Endothelial cell of umbilical vein (primary cell): ENCODE data around the gene OLIG1. TPM values are rescaled to one million over a fixed set of nuclear protein-coding genes. Genes with fewer than 3 reads are reported as not detected.

ENCODE experiments used
- BruUV-seq: library from RNA; stranded (reverse); fragments of 400-500 nt; replicated peaks from 2 replicates; lab custom pipeline; 2021; lab: Mats Ljungman, UMichigan
- CTCF ChIA-PET: fragments of 300-600, 350-600 bp; sonication (Branson Sonifier 250); formaldehyde crosslinking; loops from one replicate; lab custom pipeline; 2021; ENCODE audit warnings: antibody characterized with exemption, inconsistent platforms; lab: Charles Lee
- POLR2A ChIA-PET: fragments of 300-600, 350-600 bp; sonication (Branson Sonifier 250); formaldehyde crosslinking; loops from one replicate; lab custom pipeline; 2021; ENCODE audit warnings: antibody characterized with exemption, inconsistent platforms; lab: Charles Lee
- DNase-seq: peaks from one replicate; pipeline ENCODE4 v3.0.0-alpha.2; 2011; ENCODE audit warnings: low read depth, low spot score
- FAIRE-seq: peaks from 2 replicates; lab custom pipeline; 2011; peaks lifted over from hg19 to GRCh38; lab: Jason Lieb, UNC
- H2AFZ ChIP-seq: 2 replicates; pipeline ENCODE4 v1.6.0; 2012; ENCODE audit warnings: low read depth, low read length, control low read depth, inconsistent platforms
- H3K27ac ChIP-seq: 2 replicates; pipeline ENCODE4 v1.5.1; 2011; ENCODE audit warnings: low read depth, mild to moderate bottlenecking, control low read depth, low read length, moderate library complexity; ENCODE audit not compliant: insufficient read depth
- H3K27me3 ChIP-seq, 2 experiments: 2 replicates each; pipeline versions ENCODE4 v1.6.0 to v1.6.1; 2011; ENCODE audit warnings: low read length in 2 of 2, mixed read lengths in 1 of 2; ENCODE audit not compliant: control insufficient read depth in 2 of 2, insufficient read depth in 2 of 2
- H3K36me3 ChIP-seq, 2 experiments: 2 replicates in 1 of 2; 3 replicates in 1 of 2; pipeline ENCODE4 v1.5.1; 2011; ENCODE audit warnings: low read length in 2 of 2, mild to moderate bottlenecking in 1 of 2, moderate library complexity in 1 of 2; ENCODE audit not compliant: control insufficient read depth in 2 of 2, insufficient read depth in 2 of 2; ENCODE audit errors: extremely low read depth in 1 of 2
- H3K4me1 ChIP-seq: 3 replicates; pipeline ENCODE4 v1.5.1; 2011; ENCODE audit warnings: mild to moderate bottlenecking, low read length; ENCODE audit not compliant: control insufficient read depth, insufficient read depth; ENCODE audit errors: extremely low read depth
- H3K4me2 ChIP-seq: 2 replicates; pipeline ENCODE4 v1.6.1; 2011; ENCODE audit warnings: low read length, control low read depth, mixed read lengths; ENCODE audit not compliant: insufficient read depth
- H3K4me3 ChIP-seq, 3 experiments: fragments of 200-600 bp in 1 of 3; sonication (generic), shearing (Covaris generic) in 1 of 3; replicated peaks in 1 of 3; 2 replicates each; pipeline ENCODE4 v1.5.1; 2011 to 2016; ENCODE audit warnings: control low read depth in 3 of 3, low read length in 3 of 3, mild to moderate bottlenecking in 2 of 3, inconsistent platforms in 1 of 3, low read depth in 1 of 3, moderate library complexity in 1 of 3; ENCODE audit not compliant: insufficient read depth in 1 of 3
- H3K79me2 ChIP-seq: 2 replicates; pipeline ENCODE4 v1.6.0; 2012; ENCODE audit warnings: low read length, inconsistent platforms; ENCODE audit not compliant: control insufficient read depth, insufficient read depth
- H3K9ac ChIP-seq: replicated peaks from 2 replicates; pipeline ENCODE3; 2011; ENCODE audit warnings: low read length, control low read depth; ENCODE audit not compliant: insufficient read depth; ENCODE audit errors: extremely low read depth
- H3K9me1 ChIP-seq: replicated peaks from 3 replicates; pipeline ENCODE4 v1.6.0; 2011; ENCODE audit warnings: mild to moderate bottlenecking, low read length; ENCODE audit not compliant: control insufficient read depth, insufficient read depth; ENCODE audit errors: extremely low read depth
- H3K9me3 ChIP-seq: replicated peaks from 2 replicates; pipeline ENCODE4 v1.5.1; 2012; ENCODE audit warnings: low read length, inconsistent platforms; ENCODE audit not compliant: control insufficient read depth, insufficient read depth
- H4K20me1 ChIP-seq: replicated peaks from 2 replicates; pipeline ENCODE3; 2011; ENCODE audit warnings: mild to moderate bottlenecking, low read length; ENCODE audit not compliant: control insufficient read depth, insufficient read depth; ENCODE audit errors: extremely low read depth
- EZH2 ChIP-seq: IDR thresholded peaks from 2 replicates; pipeline ENCODE4 v1.6.1; 2012; ENCODE audit warnings: borderline replicate concordance, low read depth, mild to moderate bottlenecking, moderate library complexity, low read length, inconsistent platforms; ENCODE audit not compliant: severe bottlenecking
- FOS ChIP-seq: IDR thresholded peaks from 2 replicates; pipeline ENCODE4 v1.6.1; 2011; ENCODE audit warnings: mild to moderate bottlenecking, low read length, moderate library complexity, borderline replicate concordance; ENCODE audit not compliant: insufficient read depth
- GATA2 ChIP-seq: IDR thresholded peaks from 2 replicates; pipeline ENCODE4 v1.7.0; 2011; ENCODE audit warnings: low read depth, mild to moderate bottlenecking, moderate library complexity, mixed read lengths, low read length; ENCODE audit not compliant: insufficient read length, insufficient read depth
- JUN ChIP-seq: IDR thresholded peaks from 2 replicates; pipeline ENCODE4 v1.6.1; 2011; ENCODE audit warnings: borderline replicate concordance, low read depth; ENCODE audit not compliant: insufficient read length, insufficient read depth
- MYC ChIP-seq: IDR thresholded peaks from one replicate; pipeline ENCODE4 v1.6.1; 2011; ENCODE audit warnings: mild to moderate bottlenecking, low read depth, low read length
- POLR2A ChIP-seq: IDR thresholded peaks from 2 replicates; pipeline ENCODE4 v1.6.1; 2012; ENCODE audit warnings: low read depth, mild to moderate bottlenecking, control low read depth, low read length
- POLR2AphosphoS5 ChIP-seq: IDR thresholded peaks from 2 replicates; pipeline ENCODE4 v1.6.1; 2012; ENCODE audit warnings: low read depth, mild to moderate bottlenecking, control low read depth, low read length, moderate library complexity; ENCODE audit not compliant: insufficient read depth
- dilution Hi-C: fragments of 300-500 bp; cut with MboI; formaldehyde crosslinking; loops from one replicate; pipeline ENCODE4 v1.15.0; 2019; ENCODE audit warnings: low sequenced_read_pairs; ENCODE audit not compliant: extremely low pct_ligation_motif_present
- intact Hi-C: fragments of 100-400 bp; cut with micrococcal nuclease; formaldehyde crosslinking; loops from one replicate; pipeline ENCODE4 v1.10.0; 2022
- polyA plus RNA-seq, 4 experiments: library from polyadenylated mRNA; depleted of rRNA in 3 of 4; stranded (reverse) in 3 of 4; unstranded in 1 of 4; fragments of >200 nt; gene quantifications; 2 replicates each; pipeline versions ENCODE4 v1.2.1 to v1.2.3, GENCODE V29; 2011 to 2012; ENCODE audit warnings: missing spikeins in 1 of 4
- total RNA-seq: library from RNA; stranded (reverse); gene quantifications from 2 replicates; pipeline ENCODE4 v1.2.3, GENCODE V29; 2021
- TF ChIP-seq, protein P1 (sequence below), 2 donors: IDR thresholded peaks; 1 replicate in 1 of 2; 2 replicates in 1 of 2; pipeline ENCODE4 v1.5.1; 2011; ENCODE audit warnings: low read length in 2 of 2, mild to moderate bottlenecking in 2 of 2, moderate library complexity in 2 of 2, control low read depth in 1 of 2, inconsistent platforms in 1 of 2, low read depth in 1 of 2; ENCODE audit not compliant: insufficient read depth in 1 of 2; ENCODE audit errors: extremely low read depth in 1 of 2
- TF ChIP-seq, protein P2 (sequence below): IDR thresholded peaks from 2 replicates; pipeline ENCODE4 v1.6.1; 2011; ENCODE audit not compliant: insufficient read depth, insufficient read length

OLIG1 gene
- total and polyA plus RNA-seq, 2 donors (not counting 3 experiments of a cell fraction or from before 2014, with no cell fraction given), result not detected

DNA sequence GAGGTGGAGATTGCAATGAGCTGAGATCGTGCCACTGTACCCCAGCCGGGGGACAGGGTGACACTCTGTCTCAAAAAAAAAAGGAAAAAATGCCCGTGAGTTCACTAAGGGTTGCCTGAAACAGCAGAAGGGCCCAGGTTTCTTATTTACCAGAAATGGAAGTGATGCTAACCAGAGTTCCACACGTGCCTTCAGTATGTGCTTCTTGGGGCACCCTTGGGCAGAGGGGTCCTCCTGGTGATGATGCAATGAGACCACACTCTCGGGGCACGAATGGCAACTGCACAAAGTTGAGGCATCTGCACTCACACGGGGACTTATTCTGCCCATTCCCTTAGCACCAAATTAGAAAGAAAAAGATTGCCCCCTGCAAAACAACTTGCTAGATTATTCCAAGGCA lies 29.2 kb downstream of the OLIG1 start:
- Histone ChIP-seq H2AFZ (no peak overlapping the region), H3K9me1 (no peaks in the 10 kb centered on the region), H3K4me3 (no peak overlapping the region), H3K4me2 (no peak overlapping the region), H3K27me3 (peaks cover 14 to 23% of the 10 kb centered on the region in 2 experiments), H3K36me3 (no peaks in the 10 kb centered on the region), H3K9me3 (no peaks in the 10 kb centered on the region), H3K79me2 (no peaks in the 10 kb centered on the region), H3K4me1 (no peaks in the 10 kb centered on the region), H3K27ac (no peak overlapping the region), H4K20me1 (no peaks in the 10 kb centered on the region), H3K9ac (no peak overlapping the region)
- CTCF ChIA-PET, result no interaction called here
- no TSS peak for BruUV-seq
- no peak for DNase-seq
- no peak for FAIRE-seq
- intact Hi-C loops (no loop called here), dilution Hi-C loops (no loop called here)
- POLR2A ChIA-PET, result no interaction called here
- TF ChIP-seq EZH2, result no peak
- TF ChIP-seq JUN, result no peak
- TF ChIP-seq FOS, result no peak
- no peak for TF ChIP-seq MYC
- TF ChIP-seq, protein P1, sequence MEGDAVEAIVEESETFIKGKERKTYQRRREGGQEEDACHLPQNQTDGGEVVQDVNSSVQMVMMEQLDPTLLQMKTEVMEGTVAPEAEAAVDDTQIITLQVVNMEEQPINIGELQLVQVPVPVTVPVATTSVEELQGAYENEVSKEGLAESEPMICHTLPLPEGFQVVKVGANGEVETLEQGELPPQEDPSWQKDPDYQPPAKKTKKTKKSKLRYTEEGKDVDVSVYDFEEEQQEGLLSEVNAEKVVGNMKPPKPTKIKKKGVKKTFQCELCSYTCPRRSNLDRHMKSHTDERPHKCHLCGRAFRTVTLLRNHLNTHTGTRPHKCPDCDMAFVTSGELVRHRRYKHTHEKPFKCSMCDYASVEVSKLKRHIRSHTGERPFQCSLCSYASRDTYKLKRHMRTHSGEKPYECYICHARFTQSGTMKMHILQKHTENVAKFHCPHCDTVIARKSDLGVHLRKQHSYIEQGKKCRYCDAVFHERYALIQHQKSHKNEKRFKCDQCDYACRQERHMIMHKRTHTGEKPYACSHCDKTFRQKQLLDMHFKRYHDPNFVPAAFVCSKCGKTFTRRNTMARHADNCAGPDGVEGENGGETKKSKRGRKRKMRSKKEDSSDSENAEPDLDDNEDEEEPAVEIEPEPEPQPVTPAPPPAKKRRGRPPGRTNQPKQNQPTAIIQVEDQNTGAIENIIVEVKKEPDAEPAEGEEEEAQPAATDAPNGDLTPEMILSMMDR (IDR thresholded peaks at IDR 0.05; ENCODE audit: extremely low read depth in 1 of 2, insufficient read depth in 1 of 2, low read depth in 1 of 2, low read length in 2 of 2), result no peak
- no peak for TF ChIP-seq POLR2A
- TF ChIP-seq POLR2AphosphoS5, result no peak
- no peak for TF ChIP-seq GATA2
- TF ChIP-seq, protein P2, sequence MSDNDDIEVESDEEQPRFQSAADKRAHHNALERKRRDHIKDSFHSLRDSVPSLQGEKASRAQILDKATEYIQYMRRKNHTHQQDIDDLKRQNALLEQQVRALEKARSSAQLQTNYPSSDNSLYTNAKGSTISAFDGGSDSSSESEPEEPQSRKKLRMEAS, result no peak
